SK-N-SH (cell line): ENCODE data around the gene CASK. TPM values are rescaled to one million over a fixed set of nuclear protein-coding genes. Genes with fewer than 3 reads are reported as not detected.

Experiments
- CTCF ChIA-PET: fragments of 300-600, 350-600 bp; formaldehyde crosslinking; extraction: SDS; loops from one replicate; lab custom pipeline; 2021; lab: Yijun Ruan, JAX
- POLR2A ChIA-PET: fragments of 350-600 bp; sonication (Branson Sonifier 250); formaldehyde crosslinking; extraction: SDS; loops from one replicate; lab custom pipeline; 2020; ENCODE audit warnings: antibody characterized with exemption, inconsistent platforms; lab: Yijun Ruan, JAX
- DNase-seq: peaks from one replicate; pipeline ENCODE4 v3.0.0; 2012
- H2AFZ ChIP-seq: fragments of 200-600 bp; sonication (generic); 2 replicates; pipeline ENCODE4 v1.8.1; 2016; ENCODE audit warnings: antibody characterized with exemption, mild to moderate bottlenecking, low read depth
- H3F3A ChIP-seq: fragments of 200-600 bp; sonication (generic); replicated peaks from 2 replicates; pipeline ENCODE3; 2016; ENCODE audit warnings: antibody characterized with exemption, mild to moderate bottlenecking; ENCODE audit not compliant: insufficient read depth
- H3K27ac ChIP-seq, 2 experiments: fragments of 200-500 bp in 1 of 2; fragments of 200-600 bp in 1 of 2; sonication (Bioruptor generic) in 1 of 2; sonication (generic), shearing (Covaris generic) in 1 of 2; 2 replicates each; pipeline versions ENCODE4 v1.5.1 to v1.6.1; 2014 to 2016; ENCODE audit warnings: low read depth in 2 of 2, inconsistent platforms in 1 of 2, low read length in 1 of 2, mild to moderate bottlenecking in 1 of 2, mixed read lengths in 1 of 2
- H3K27me3 ChIP-seq: fragments of 200-600 bp; sonication (generic), shearing (Covaris generic); 2 replicates; pipeline ENCODE4 v1.6.1; 2016; ENCODE audit warnings: mixed run types; ENCODE audit not compliant: insufficient read depth
- H3K36me3 ChIP-seq, 2 experiments: fragments of 200-500 bp in 1 of 2; fragments of 200-600 bp in 1 of 2; sonication (Bioruptor generic) in 1 of 2; sonication (generic) in 1 of 2; replicated peaks in 1 of 2; 2 replicates each; pipeline versions ENCODE3 to v1.5.1; 2014 to 2016; ENCODE audit warnings: low read length in 1 of 2, mild to moderate bottlenecking in 1 of 2; ENCODE audit not compliant: insufficient read depth in 2 of 2, control insufficient read depth in 1 of 2
- H3K4me1 ChIP-seq, 2 experiments: fragments of 200-500 bp in 1 of 2; fragments of 200-600 bp in 1 of 2; sonication (Bioruptor generic) in 1 of 2; sonication (generic), shearing (Covaris generic) in 1 of 2; 2 replicates each; pipeline versions ENCODE4 v1.5.1 to v1.6.1; 2014 to 2016; ENCODE audit warnings: low read depth in 1 of 2, low read length in 1 of 2, mixed run types in 1 of 2; ENCODE audit not compliant: insufficient read depth in 2 of 2, control insufficient read depth in 1 of 2
- H3K4me2 ChIP-seq: fragments of 200-600 bp; sonication (generic), shearing (Covaris generic); 2 replicates; pipeline ENCODE4 v1.6.1; 2017; ENCODE audit warnings: mixed run types
- H3K4me3 ChIP-seq, 2 experiments: fragments of 200-500 bp in 1 of 2; fragments of 200-600 bp in 1 of 2; sonication (Bioruptor generic) in 1 of 2; sonication (generic), shearing (Covaris generic) in 1 of 2; 2 replicates each; pipeline versions ENCODE4 v1.5.1 to v1.8.1; 2014 to 2016; ENCODE audit warnings: low read depth in 2 of 2, inconsistent platforms in 1 of 2, low read length in 1 of 2, mild to moderate bottlenecking in 1 of 2, mixed read lengths in 1 of 2, moderate library complexity in 1 of 2
- H3K79me2 ChIP-seq: fragments of 200-600 bp; sonication (generic); 2 replicates; pipeline ENCODE4 v1.8.1; 2017; ENCODE audit warnings: mild to moderate bottlenecking; ENCODE audit not compliant: insufficient read depth
- H3K9ac ChIP-seq: fragments of 200-600 bp; sonication (generic); 2 replicates; pipeline ENCODE4 v1.6.1; 2017; ENCODE audit warnings: mixed run types
- H3K9me2 ChIP-seq: fragments of 200-600 bp; sonication (generic); 2 replicates; pipeline ENCODE4 v1.6.1; 2017; ENCODE audit warnings: mixed run types
- H3K9me3 ChIP-seq: fragments of 200-600 bp; sonication (generic); 2 replicates; pipeline ENCODE4 v1.6.1; 2017; ENCODE audit warnings: mixed run types, mild to moderate bottlenecking, moderate library complexity
- H4K20me1 ChIP-seq: fragments of 200-600 bp; sonication (generic); 2 replicates; pipeline ENCODE4 v1.6.1; 2017; ENCODE audit warnings: mild to moderate bottlenecking, mixed run types; ENCODE audit not compliant: insufficient read depth
- ELF1 ChIP-seq: IDR thresholded peaks from 2 replicates; pipeline ENCODE4 v1.4.0; 2012
- EP300 ChIP-seq, 2 experiments: IDR thresholded peaks; 2 replicates each; pipeline versions ENCODE4 v1.4.0 to v1.6.1; 2012; ENCODE audit warnings: borderline replicate concordance in 1 of 2, low read depth in 1 of 2, low read length in 1 of 2
- EZH2phosphoT487 ChIP-seq: fragments of 200-600 bp; sonication (generic); IDR thresholded peaks from 2 replicates; pipeline ENCODE4 v1.6.1; 2017; ENCODE audit warnings: low read depth, mixed run types, mild to moderate bottlenecking, antibody characterized with exemption, moderate library complexity, borderline replicate concordance
- FOSL2 ChIP-seq: IDR thresholded peaks from 2 replicates; pipeline ENCODE4 v1.4.0; 2012; ENCODE audit warnings: low read depth, mild to moderate bottlenecking, moderate library complexity, borderline replicate concordance
- FOXJ3 ChIP-seq: sonication (generic); formaldehyde crosslinking; IDR thresholded peaks from 2 replicates; pipeline ENCODE4 v1.5.1; 2020; ENCODE audit warnings: mild to moderate bottlenecking, missing genetic modification reagents
- FOXM1 ChIP-seq: IDR thresholded peaks from 2 replicates; pipeline ENCODE4 v1.4.0; 2012; ENCODE audit warnings: low read depth, mild to moderate bottlenecking
- GATA2 ChIP-seq: sonication (generic); formaldehyde crosslinking; IDR thresholded peaks from 2 replicates; pipeline ENCODE4 v1.5.0; 2020; ENCODE audit warnings: mild to moderate bottlenecking, missing genetic modification reagents
- JUND ChIP-seq: IDR thresholded peaks from 2 replicates; pipeline ENCODE4 v1.4.0; 2012
- MEF2A ChIP-seq: IDR thresholded peaks from 2 replicates; pipeline ENCODE4 v1.4.0; 2012; ENCODE audit warnings: low read depth, borderline replicate concordance
- MXI1 ChIP-seq: IDR thresholded peaks from 2 replicates; pipeline ENCODE4 v1.6.1; 2012; ENCODE audit warnings: mild to moderate bottlenecking, low read depth, low read length, improper control_type of control experiment
- NRF1 ChIP-seq: IDR thresholded peaks from 2 replicates; pipeline ENCODE4 v1.6.1; 2012; ENCODE audit warnings: low read depth, mild to moderate bottlenecking, low read length
- RAD21 ChIP-seq: IDR thresholded peaks from 2 replicates; pipeline ENCODE4 v1.6.1; 2012; ENCODE audit warnings: mild to moderate bottlenecking, low read length
- RFX5 ChIP-seq: IDR thresholded peaks from 2 replicates; pipeline ENCODE4 v1.6.1; 2012; ENCODE audit warnings: mild to moderate bottlenecking, improper control_type of control experiment, low read length
- RXRA ChIP-seq: IDR thresholded peaks from 2 replicates; pipeline ENCODE4 v1.4.0; 2012; ENCODE audit warnings: low read depth, mild to moderate bottlenecking, borderline replicate concordance
- SIN3A ChIP-seq: IDR thresholded peaks from 2 replicates; pipeline ENCODE4 v1.6.1; 2012; ENCODE audit warnings: low read depth, mild to moderate bottlenecking, low read length, moderate library complexity, borderline replicate concordance
- SMC3 ChIP-seq: IDR thresholded peaks from 2 replicates; pipeline ENCODE4 v1.6.1; 2012; ENCODE audit warnings: low read depth, low read length, improper control_type of control experiment
- TAF1 ChIP-seq: IDR thresholded peaks from 2 replicates; pipeline ENCODE4 v1.6.1; 2012; ENCODE audit warnings: low read depth, mild to moderate bottlenecking, low read length, moderate library complexity, borderline replicate concordance
- TCF12 ChIP-seq: IDR thresholded peaks from 2 replicates; pipeline ENCODE4 v1.4.0; 2012
- TEAD4 ChIP-seq: IDR thresholded peaks from 2 replicates; pipeline ENCODE4 v1.4.0; 2012; ENCODE audit warnings: mild to moderate bottlenecking, borderline replicate concordance; ENCODE audit not compliant: insufficient read depth
- YY1 ChIP-seq: IDR thresholded peaks from 2 replicates; pipeline ENCODE4 v1.4.0; 2012; ENCODE audit warnings: low read depth, mild to moderate bottlenecking
- WGBS: methylation state at CpG from one replicate; pipeline ENCODE4 v1.1.6; 2017; ENCODE audit warnings: low lambda C conversion rate; 5-methylcytosine and 5-hydroxymethylcytosine counted together
- polyA plus RNA-seq, 3 experiments: library from polyadenylated mRNA; depleted of rRNA; stranded (reverse); fragments of >200 nt; gene quantifications; 2 replicates each; pipeline ENCODE4 v1.2.3, GENCODE V29; 2012
- TF ChIP-seq, protein P1 (sequence below): fragments of 150-350 bp; IDR thresholded peaks from 2 replicates; pipeline ENCODE4 v1.6.1; 2016; ENCODE audit warnings: mild to moderate bottlenecking, low read depth, low read length
- TF ChIP-seq, protein P2 (sequence below): IDR thresholded peaks from 2 replicates; pipeline ENCODE4 v1.4.0; 2012; ENCODE audit warnings: low read depth
- TF ChIP-seq, protein P3 (sequence below): IDR thresholded peaks from 2 replicates; pipeline ENCODE4 v1.4.0; 2012; ENCODE audit warnings: low read depth, borderline replicate concordance
- TF ChIP-seq, protein P4 (sequence below): IDR thresholded peaks from 2 replicates; pipeline ENCODE4; 2012
- TF ChIP-seq, protein P5 (sequence below): IDR thresholded peaks from 2 replicates; pipeline ENCODE4 v1.4.0; 2012; ENCODE audit warnings: low read depth, borderline replicate concordance

The CASK gene
- polyA plus RNA-seq, 1 of the 3 experiments (the other 2 are of a cell fraction) = 7.0 TPM

DNA sequence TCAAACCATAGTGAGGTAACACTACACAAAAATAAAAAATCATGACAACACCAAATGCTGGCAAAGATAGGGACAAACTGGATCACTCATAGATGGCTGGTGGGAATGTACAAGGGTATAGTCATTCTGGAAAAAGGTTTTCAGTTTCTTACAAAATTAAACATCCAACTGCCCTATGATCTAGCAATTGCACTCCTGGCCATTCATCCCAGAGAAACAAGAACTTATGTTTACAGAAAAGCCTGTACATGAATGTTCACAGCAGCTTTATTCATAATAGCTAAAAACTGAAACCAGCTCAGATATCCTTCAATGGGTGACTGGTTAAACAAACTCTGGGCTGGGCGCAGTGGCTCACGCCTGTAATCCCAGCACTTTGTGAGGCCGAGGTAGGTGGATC lies 432.9 kb downstream of the CASK start:
- DNase-seq = no peak
- no peak overlapping the region for H3K27ac ChIP-seq
- no peaks in the 10 kb centered on the region for H3K36me3 ChIP-seq
- H3K27me3 ChIP-seq = peaks cover 5% of the 10 kb centered on the region; the same call in 1 of the 2 replicates
- no peaks in the 10 kb centered on the region for H3K79me2 ChIP-seq
- no peaks in the 10 kb centered on the region for H3K4me1 ChIP-seq
- CTCF ChIA-PET = no interaction called here
- peaks cover 11% of the 10 kb centered on the region for H3F3A ChIP-seq
- no peak overlapping the region for H3K4me2 ChIP-seq
- H3K9ac ChIP-seq = no peak overlapping the region
- no peak overlapping the region for H3K4me3 ChIP-seq
- no peak overlapping the region for H2AFZ ChIP-seq
- POLR2A ChIA-PET = no interaction called here
- H3K9me3 ChIP-seq = no peaks in the 10 kb centered on the region
- WGBS = 51% methylated on average over 3 of the region's 3 CpGs
- H3K9me2 ChIP-seq = no peaks in the 10 kb centered on the region
- TF ChIP-seq ELF1 = no peak
- no peak for TF ChIP-seq SIN3A
- TF ChIP-seq, protein P1, sequence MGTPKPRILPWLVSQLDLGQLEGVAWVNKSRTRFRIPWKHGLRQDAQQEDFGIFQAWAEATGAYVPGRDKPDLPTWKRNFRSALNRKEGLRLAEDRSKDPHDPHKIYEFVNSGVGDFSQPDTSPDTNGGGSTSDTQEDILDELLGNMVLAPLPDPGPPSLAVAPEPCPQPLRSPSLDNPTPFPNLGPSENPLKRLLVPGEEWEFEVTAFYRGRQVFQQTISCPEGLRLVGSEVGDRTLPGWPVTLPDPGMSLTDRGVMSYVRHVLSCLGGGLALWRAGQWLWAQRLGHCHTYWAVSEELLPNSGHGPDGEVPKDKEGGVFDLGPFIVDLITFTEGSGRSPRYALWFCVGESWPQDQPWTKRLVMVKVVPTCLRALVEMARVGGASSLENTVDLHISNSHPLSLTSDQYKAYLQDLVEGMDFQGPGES = no peak
- no peak for TF ChIP-seq GATA2
- TF ChIP-seq NRF1 = no peak
- no peak for TF ChIP-seq FOSL2
- TF ChIP-seq TAF1 = no peak
- TF ChIP-seq TCF12 = no peak
- TF ChIP-seq MEF2A = no peak
- TF ChIP-seq EZH2phosphoT487 = no peak
- TF ChIP-seq MXI1 = no peak
- no peak for TF ChIP-seq FOXM1
- no peak for TF ChIP-seq YY1
- no peak for TF ChIP-seq FOXJ3 (CRISPR knock-in tag)
- TF ChIP-seq RAD21 = no peak
- TF ChIP-seq JUND = no peak
- no peak for TF ChIP-seq RXRA
- TF ChIP-seq, protein P2, sequence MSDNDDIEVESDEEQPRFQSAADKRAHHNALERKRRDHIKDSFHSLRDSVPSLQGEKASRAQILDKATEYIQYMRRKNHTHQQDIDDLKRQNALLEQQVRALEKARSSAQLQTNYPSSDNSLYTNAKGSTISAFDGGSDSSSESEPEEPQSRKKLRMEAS = no peak
- H4K20me1 ChIP-seq = no peaks in the 10 kb centered on the region

DNA sequence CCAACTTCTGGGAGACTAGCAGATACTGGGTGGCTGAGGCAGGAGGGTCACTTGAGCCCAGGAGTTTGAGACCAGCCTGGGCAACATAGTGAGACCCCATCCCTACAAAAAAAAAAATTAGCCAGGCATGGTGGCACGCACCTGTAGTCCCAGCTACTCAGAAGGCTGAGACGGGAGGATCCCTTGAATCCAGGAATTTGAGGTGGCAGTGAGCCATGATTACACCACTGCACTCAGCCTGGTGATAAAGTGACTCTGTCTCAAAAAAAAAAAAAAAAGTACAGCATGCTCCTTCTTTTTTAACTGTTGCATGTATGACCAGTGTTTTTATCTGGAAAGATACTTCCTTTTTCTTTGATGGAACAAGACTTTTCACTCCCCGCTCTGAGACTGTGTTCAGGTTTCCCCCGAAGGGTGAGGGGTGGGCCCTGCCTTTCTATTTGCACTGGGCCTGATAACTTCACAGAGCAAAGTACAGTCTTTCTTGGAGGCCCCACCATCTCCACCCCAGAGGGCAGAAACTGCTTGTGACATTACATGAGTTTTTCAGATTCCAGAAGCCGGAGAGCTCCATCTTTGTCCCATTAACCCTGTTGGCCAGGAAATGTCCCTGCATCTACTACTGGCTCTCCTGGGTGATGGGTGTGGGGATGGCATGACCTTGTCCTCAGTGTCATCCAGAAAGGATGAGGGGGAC lies 441.1 kb downstream of the CASK start:
- Histone ChIP-seq H3K36me3 (no peaks in the 10 kb centered on the region), H2AFZ (no peak overlapping the region), H3K9ac (no peak overlapping the region), H3K79me2 (no peaks in the 10 kb centered on the region), H3K27me3 (peaks cover 4% of the 10 kb centered on the region; the same call in 1 of the 2 replicates), H3K4me1 (no peaks in the 10 kb centered on the region), H4K20me1 (no peaks in the 10 kb centered on the region), H3F3A (no peaks in the 10 kb centered on the region), H3K4me2 (no peak overlapping the region), H3K9me2 (no peaks in the 10 kb centered on the region), H3K27ac (no peak overlapping the region), H3K9me3 (no peaks in the 10 kb centered on the region), H3K4me3 (no peak overlapping the region)
- WGBS = 46% methylated on average over 5 of the region's 5 CpGs
- POLR2A ChIA-PET = no interaction called here
- no peak for DNase-seq
- CTCF ChIA-PET = interaction anchor here (1.2 kb wide), 1 partner anchor 9 kb away, joined by 3 read pairs; no protein-coding TSS in a partner anchor
- TF ChIP-seq TEAD4 (no peak), MXI1 (no peak), TCF12 (no peak), FOXM1 (no peak), SMC3 (no peak), EP300 (IDR thresholded peaks at IDR 0.05; ENCODE audit: borderline replicate concordance in 1 of 2, low read depth in 1 of 2, low read length in 1 of 2) (no peak), ELF1 (no peak), RFX5 (no peak)
- TF ChIP-seq, protein P3, sequence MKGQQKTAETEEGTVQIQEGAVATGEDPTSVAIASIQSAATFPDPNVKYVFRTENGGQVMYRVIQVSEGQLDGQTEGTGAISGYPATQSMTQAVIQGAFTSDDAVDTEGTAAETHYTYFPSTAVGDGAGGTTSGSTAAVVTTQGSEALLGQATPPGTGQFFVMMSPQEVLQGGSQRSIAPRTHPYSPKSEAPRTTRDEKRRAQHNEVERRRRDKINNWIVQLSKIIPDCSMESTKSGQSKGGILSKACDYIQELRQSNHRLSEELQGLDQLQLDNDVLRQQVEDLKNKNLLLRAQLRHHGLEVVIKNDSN = no peak
- TF ChIP-seq, protein P4, sequence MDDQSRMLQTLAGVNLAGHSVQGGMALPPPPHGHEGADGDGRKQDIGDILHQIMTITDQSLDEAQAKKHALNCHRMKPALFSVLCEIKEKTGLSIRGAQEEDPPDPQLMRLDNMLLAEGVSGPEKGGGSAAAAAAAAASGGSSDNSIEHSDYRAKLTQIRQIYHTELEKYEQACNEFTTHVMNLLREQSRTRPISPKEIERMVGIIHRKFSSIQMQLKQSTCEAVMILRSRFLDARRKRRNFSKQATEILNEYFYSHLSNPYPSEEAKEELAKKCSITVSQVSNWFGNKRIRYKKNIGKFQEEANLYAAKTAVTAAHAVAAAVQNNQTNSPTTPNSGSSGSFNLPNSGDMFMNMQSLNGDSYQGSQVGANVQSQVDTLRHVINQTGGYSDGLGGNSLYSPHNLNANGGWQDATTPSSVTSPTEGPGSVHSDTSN = no peak
- TF ChIP-seq, protein P5, sequence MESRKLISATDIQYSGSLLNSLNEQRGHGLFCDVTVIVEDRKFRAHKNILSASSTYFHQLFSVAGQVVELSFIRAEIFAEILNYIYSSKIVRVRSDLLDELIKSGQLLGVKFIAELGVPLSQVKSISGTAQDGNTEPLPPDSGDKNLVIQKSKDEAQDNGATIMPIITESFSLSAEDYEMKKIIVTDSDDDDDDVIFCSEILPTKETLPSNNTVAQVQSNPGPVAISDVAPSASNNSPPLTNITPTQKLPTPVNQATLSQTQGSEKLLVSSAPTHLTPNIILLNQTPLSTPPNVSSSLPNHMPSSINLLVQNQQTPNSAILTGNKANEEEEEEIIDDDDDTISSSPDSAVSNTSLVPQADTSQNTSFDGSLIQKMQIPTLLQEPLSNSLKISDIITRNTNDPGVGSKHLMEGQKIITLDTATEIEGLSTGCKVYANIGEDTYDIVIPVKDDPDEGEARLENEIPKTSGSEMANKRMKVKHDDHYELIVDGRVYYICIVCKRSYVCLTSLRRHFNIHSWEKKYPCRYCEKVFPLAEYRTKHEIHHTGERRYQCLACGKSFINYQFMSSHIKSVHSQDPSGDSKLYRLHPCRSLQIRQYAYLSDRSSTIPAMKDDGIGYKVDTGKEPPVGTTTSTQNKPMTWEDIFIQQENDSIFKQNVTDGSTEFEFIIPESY = no peak
